Activated naive CD4-positive, alpha-beta T cell treated with anti-CD3 and anti-CD28 coated beads for 36 hours (primary cell): ENCODE results near the gene DUSP1. TPM values are rescaled to one million over a fixed set of nuclear protein-coding genes. Genes with fewer than 3 reads are reported as not detected.
"Not testable (repeated sequence)": the region's sequence is repeated elsewhere in the genome, so short reads cannot be mapped to it uniquely, and the experiment has no call there.

ENCODE experiments used
- CTCF ChIA-PET: fragments of 350-600 bp; sonication (Branson Sonifier 250); formaldehyde crosslinking; loops from one replicate; lab custom pipeline; 2021; ENCODE audit warnings: antibody characterized with exemption; lab: Charles Lee
- DNase-seq: peaks from one replicate; pipeline ENCODE4 v3.0.0-alpha.2; 2020
- H3K27ac Mint-ChIP-seq: one replicate; pipeline ENCODE4 v1.8.0; 2021; ENCODE audit warnings: mild to moderate bottlenecking, mixed read lengths
- H3K27me3 Mint-ChIP-seq: one replicate; pipeline ENCODE4 v1.8.0; 2021; ENCODE audit warnings: low read depth, mixed read lengths
- H3K36me3 Mint-ChIP-seq: one replicate; pipeline ENCODE4 v1.8.0; 2021; ENCODE audit warnings: low read depth, mixed read lengths
- H3K4me1 Mint-ChIP-seq: one replicate; pipeline ENCODE4 v1.8.0; 2021; ENCODE audit warnings: low read depth, mixed read lengths
- H3K4me3 Mint-ChIP-seq: one replicate; pipeline ENCODE4 v1.8.0; 2021; ENCODE audit warnings: mild to moderate bottlenecking, moderate library complexity, mixed read lengths
- H3K9me3 Mint-ChIP-seq: one replicate; pipeline ENCODE4 v1.8.0; 2021; ENCODE audit warnings: mixed read lengths
- intact Hi-C: fragments of 100-400 bp; cut with micrococcal nuclease; formaldehyde crosslinking; loops from one replicate; pipeline ENCODE4 v1.15.1; 2023
- total RNA-seq, 2 experiments: library from RNA; stranded (reverse); gene quantifications; one replicate each; pipeline ENCODE4 v1.2.3, GENCODE V29; 2021

Gene DUSP1
- total RNA-seq, 2 experiments from 2014 or later, result 7.0 to 7.3 TPM

DNA sequence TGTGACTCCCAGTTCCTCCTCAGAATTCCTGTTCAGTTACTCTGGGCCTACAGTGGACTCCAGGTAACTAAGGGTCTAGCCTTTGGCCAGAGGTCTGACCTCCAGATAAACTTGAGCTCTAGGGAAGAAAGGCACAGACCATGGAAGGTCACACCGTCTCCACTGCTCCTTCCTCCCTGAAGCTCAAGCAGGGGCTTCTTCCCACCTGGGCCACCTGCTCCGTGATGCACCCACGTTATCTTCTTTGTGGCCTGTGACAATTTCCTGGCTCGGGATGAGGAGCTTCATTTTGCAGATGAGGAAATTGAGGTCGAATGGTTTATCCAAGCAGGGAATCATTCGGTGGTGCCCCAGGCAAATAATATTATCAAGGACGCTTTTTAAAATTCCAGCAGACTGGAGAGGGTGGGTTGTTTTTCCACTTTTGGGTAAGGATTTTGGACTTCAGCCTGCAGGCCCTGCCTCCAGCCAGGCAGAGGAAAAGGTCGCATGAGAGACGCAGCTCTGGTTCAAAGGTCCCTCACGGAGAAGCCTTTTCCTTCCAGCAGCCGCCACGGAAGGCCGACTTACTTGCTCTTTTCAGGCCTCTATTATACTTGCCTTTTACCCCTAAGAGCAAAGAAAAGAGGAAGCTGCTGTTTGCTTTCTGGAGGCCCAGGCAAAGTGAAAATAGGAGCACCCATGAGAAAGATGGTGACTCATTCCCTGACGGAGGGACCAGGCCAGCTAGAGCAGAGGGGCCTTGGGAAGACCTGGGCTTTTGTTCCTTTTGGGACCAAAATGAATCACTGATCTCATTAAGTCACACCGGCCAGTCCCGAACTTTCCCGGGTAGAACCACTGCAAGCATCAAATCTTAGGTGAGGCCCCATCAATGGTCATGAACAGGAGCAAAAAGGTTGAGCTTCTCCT, 22.8 kb upstream of the DUSP1 start:
- CTCF ChIA-PET, result no interaction called here

DNA sequence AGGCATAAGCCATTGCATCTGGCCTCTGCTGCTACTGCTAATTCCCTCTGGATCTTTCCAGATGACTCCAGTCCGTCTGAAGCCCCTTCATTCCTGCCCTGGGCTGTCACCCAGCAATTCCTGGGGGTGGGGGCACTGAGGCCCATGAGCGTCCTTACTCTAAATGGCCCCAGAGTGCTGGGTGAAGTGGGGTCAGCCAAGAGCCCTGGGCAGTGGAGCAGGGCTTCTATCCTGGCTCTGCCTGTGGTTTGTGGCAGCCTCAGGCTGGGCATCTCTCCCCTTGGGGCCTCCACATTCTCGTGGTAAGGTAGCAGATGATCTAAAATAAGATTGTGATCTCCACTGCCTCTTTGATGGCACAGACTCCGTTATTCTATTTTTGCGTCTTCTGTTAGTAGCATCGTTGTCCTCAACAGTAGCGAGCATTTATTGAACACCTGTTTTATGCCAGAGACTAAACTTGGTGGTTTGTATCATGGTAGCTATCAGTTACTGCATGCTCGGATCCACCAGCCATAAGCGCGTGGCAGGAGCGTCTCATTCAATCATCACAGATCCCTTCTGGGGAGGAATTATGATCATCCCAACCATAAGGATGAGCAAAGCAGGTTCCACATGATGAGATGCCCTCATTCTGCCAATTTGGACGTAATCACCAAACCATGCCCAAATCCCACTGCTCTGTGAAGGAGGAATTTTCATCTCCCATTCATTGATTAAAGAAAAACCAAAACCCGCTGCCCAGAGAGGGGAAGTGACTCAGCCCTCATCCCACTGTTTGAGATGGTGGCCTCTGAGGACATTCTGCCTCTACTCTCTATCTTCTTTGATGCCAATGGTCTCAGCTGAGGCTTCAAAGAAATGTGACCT, 21.9 kb upstream of the DUSP1 start:
- Mint-ChIP-seq H3K27ac (no peak overlapping the region), H3K4me3 (no peak overlapping the region), H3K9me3 (no peaks in the 10 kb centered on the region), H3K27me3 (no peaks in the 10 kb centered on the region), H3K4me1 (peaks cover 6% of the 10 kb centered on the region), H3K36me3 (no peaks in the 10 kb centered on the region)
- DNase-seq, result no peak
- CTCF ChIA-PET, result no interaction called here
- intact Hi-C loops, result no loop called here

More for the DNA sequence above, 22.8 kb upstream of the DUSP1 start:
- H3K4me1 Mint-ChIP-seq, result peaks cover 10% of the 10 kb centered on the region
- H3K27ac Mint-ChIP-seq, result no peak overlapping the region
- no peaks in the 10 kb centered on the region for H3K9me3 Mint-ChIP-seq
- intact Hi-C loops, result no loop called here
- H3K27me3 Mint-ChIP-seq, result no peaks in the 10 kb centered on the region
- H3K4me3 Mint-ChIP-seq, result no peak overlapping the region
- H3K36me3 Mint-ChIP-seq, result no peaks in the 10 kb centered on the region
- no peak for DNase-seq

DNA sequence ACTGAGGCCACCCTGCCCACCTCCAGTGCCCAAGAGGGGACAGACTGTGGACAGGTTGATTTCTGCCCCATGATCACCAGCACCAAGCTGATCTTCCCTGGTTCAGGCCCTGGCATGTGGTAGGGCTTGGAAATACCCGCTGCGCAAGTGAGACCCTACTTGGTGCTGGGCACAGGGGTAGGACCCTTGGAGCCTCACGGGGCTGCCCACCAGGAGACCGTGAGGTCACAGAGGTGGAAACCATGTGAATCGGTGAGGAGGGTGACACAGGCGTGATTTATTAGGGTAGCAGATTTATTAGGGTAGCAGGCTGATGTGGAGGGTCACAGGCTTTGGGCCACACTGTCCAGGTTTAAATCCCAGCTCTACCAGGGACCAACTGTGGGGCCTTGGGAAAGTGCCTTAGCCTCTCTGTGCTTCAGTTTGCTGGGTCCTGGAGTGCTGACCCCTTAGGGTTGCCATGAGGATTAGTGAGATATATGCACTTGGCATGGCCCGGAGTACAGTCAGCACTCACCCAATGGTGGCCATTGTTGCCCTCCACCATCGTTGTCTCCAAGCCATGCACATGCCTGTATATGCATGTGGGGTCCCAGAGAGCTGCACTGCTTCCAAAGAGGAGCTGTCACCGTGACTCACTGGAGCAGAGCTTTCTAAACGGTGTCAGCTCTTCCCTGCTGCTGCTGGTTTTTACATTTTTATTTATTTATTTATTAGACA, 20.9 kb upstream of the DUSP1 start:
- intact Hi-C loops, result no loop called here
- Mint-ChIP-seq H3K27me3 (no peaks in the 10 kb centered on the region), H3K27ac (no peak overlapping the region), H3K36me3 (no peaks in the 10 kb centered on the region), H3K9me3 (no peaks in the 10 kb centered on the region), H3K4me1 (peaks cover 3% of the 10 kb centered on the region), H3K4me3 (no peak overlapping the region)
- DNase-seq, result no peak
- CTCF ChIA-PET, result no interaction called here

DNA sequence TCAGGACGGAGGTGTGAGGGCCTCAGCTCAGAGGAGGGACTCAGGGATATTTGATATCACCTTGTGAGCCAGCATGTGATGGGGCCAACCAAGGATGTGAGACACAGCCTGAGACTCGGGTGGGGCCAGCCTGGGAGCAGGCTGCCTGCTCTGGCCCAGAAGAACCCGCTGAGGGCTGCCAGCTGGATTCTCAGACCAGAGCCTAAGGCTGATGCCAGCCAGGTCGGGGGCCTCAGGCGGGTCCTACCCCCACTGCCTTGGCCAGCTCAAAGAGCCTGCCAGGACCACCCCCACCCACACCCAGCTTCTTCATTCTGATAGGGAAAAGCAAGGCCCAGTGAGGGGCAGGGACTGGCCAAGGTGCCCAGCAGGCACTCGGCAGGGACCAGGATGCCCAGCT, 20.3 kb upstream of the DUSP1 start:
- H3K27ac Mint-ChIP-seq, result no peak overlapping the region
- DNase-seq, result no peak
- H3K4me1 Mint-ChIP-seq, result peaks cover 3% of the 10 kb centered on the region
- CTCF ChIA-PET, result interaction anchor here (0.6 kb wide), 1 partner anchor 271 kb away, joined by 4 read pairs; no protein-coding TSS in a partner anchor
- no peaks in the 10 kb centered on the region for H3K27me3 Mint-ChIP-seq
- H3K9me3 Mint-ChIP-seq, result no peaks in the 10 kb centered on the region
- no peak overlapping the region for H3K4me3 Mint-ChIP-seq
- no peaks in the 10 kb centered on the region for H3K36me3 Mint-ChIP-seq
- intact Hi-C loops, result no loop called here

DNA sequence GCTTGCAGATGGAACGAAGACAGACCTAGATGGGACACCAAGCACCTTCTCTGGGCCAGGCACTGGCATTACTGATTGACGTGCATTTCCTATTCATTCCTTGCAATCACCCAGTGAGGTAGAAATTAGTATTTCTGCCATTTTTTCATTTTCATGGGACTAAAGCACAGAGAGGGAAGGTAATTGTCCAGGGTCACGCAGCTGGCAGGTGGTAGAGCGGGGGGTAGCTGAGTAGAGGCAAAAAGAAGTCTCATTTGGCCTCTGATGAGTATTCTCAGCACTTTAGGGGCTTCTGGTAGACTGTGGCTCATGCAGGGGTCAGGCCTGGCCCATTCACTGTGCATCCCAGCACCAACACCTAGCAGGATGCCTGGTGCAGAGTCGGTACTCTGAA, 19.5 kb upstream of the DUSP1 start:
- CTCF ChIA-PET, result interaction anchor here (0.6 kb wide), 1 partner anchor 272 kb away, joined by 4 read pairs; no protein-coding TSS in a partner anchor
- H3K9me3 Mint-ChIP-seq, result no peaks in the 10 kb centered on the region
- no peaks in the 10 kb centered on the region for H3K27me3 Mint-ChIP-seq
- no peak for DNase-seq
- intact Hi-C loops, result no loop called here
- H3K36me3 Mint-ChIP-seq, result no peaks in the 10 kb centered on the region
- no peak overlapping the region for H3K4me3 Mint-ChIP-seq
- no peak overlapping the region for H3K27ac Mint-ChIP-seq
- peaks cover 3% of the 10 kb centered on the region for H3K4me1 Mint-ChIP-seq

DNA sequence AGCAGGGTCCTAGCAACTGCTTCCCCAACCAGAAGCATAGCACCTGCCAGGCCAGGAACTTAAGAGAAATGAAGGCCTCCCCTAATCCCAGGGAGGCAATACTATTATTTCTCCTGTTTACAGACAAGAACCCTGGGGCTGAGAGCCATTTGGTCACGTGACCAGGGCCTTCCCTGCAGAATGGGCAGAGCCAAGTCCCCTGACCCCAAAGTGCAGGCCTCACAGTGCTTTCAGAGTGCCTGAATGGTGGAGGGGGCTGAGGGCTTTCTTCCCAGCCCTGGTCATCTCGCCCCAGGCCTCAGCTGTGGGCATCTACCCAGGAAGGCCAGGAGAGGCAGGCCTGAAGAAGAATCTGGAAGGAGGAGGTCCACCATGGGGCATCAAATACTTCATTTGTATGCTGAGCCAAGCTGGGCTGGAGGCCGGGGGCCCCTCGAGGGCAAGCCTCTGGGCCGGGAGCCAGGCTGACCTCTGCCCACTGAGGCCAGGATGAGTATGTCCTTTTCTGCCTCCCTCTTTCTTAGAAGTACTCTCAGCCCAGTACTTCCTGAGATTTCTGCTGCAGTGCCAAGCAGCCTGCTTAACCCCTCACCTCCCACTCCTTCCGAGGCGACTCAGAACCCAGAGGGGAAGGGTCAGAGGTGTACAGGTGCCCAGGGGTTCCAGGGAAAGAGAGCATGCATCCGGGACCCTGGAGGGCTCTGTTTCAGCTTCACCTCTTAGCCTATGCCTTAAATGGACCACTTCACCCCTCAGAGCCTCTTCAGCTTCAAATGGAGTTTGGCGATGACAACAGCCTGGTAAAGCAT, 18.9 kb upstream of the DUSP1 start:
- no peaks in the 10 kb centered on the region for H3K27me3 Mint-ChIP-seq
- CTCF ChIA-PET, result no interaction called here
- intact Hi-C loops, result no loop called here
- H3K36me3 Mint-ChIP-seq, result no peaks in the 10 kb centered on the region
- H3K4me1 Mint-ChIP-seq, result peaks cover 3% of the 10 kb centered on the region
- no peak for DNase-seq
- H3K4me3 Mint-ChIP-seq, result no peak overlapping the region
- no peak overlapping the region for H3K27ac Mint-ChIP-seq
- no peaks in the 10 kb centered on the region for H3K9me3 Mint-ChIP-seq

DNA sequence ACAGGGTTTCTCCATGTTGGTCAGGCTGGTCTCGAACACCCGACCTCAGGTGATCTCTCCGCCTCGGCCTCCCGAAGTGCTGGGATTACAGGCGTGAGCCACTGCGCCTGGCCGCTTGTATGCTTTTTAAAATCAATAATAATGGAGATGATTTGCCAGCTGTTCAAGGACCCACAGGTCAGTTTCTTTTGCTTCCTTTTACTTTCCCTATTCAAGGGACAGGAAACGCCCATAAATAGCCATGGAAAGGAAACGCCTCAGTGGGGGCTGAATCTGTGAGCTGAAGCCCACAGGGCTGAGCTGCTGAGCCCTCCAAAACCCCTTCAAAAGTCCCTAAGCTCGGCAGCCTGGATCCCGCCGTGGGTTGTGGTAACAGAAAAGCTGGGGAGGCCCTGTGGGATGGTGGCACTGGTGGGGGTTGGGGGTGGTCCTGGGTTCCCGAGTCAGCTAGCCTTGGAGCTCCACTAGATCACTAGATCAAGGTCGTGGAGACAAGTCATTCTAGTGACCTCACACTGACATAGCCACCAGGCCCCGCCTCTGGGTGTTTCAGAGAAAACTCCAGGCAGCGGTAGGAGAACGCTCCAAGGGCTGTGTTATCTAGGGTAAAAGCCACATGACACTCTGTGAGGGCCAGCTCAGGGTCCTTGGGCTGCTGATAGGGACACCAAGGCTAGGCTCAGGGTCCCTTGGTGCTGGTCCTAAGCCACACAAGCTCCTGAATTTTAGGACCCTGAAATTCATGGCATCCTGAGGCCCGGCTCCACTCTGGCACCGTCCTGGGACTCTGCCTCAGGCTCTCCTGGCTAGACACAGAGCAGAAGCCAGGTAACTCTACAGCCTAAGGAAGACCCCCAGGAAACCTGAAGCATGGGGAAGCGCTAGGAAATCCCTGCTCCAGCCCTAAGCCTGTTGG, 18.0 kb upstream of the DUSP1 start:
- no peaks in the 10 kb centered on the region for H3K36me3 Mint-ChIP-seq
- no peaks in the 10 kb centered on the region for H3K9me3 Mint-ChIP-seq
- H3K27me3 Mint-ChIP-seq, result no peaks in the 10 kb centered on the region
- no peak overlapping the region for H3K27ac Mint-ChIP-seq
- CTCF ChIA-PET, result interaction anchor here (0.6 to 1.1 kb wide), 3 partner anchors 11 to 215 kb away, joined by 3 read pairs; no protein-coding TSS in a partner anchor
- H3K4me3 Mint-ChIP-seq, result no peak overlapping the region
- H3K4me1 Mint-ChIP-seq, result peaks cover 3% of the 10 kb centered on the region
- intact Hi-C loops, result no loop called here
- no peak for DNase-seq

DNA sequence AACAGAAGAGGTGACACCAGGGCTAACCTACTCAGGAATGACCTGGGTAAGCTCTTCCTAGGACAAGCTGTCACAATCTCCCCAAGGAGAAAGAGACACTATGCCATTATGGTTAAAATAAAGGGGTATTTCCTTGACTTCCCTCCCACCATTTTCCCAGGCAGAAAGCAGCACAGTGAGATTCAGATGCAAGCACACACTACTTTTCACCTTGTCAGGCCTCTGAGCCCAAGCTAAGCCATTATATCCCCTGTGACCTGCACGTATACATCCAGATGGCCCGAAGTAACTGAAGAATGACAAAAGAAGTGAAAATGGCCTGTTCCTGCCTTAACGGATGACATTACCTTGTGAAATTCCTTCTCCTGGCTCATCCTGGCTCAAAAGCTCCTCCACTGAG, 16.5 kb upstream of the DUSP1 start:
- DNase-seq, H3K4me1 Mint-ChIP-seq, intact Hi-C loops, H3K27ac Mint-ChIP-seq, H3K27me3 Mint-ChIP-seq, H3K36me3 Mint-ChIP-seq, H3K4me3 Mint-ChIP-seq, H3K9me3 Mint-ChIP-seq: not testable (repeated sequence)
- CTCF ChIA-PET, result interaction anchor here (0.6 kb wide), 1 partner anchor 13 kb away, joined by 4 read pairs; no protein-coding TSS in a partner anchor

DNA sequence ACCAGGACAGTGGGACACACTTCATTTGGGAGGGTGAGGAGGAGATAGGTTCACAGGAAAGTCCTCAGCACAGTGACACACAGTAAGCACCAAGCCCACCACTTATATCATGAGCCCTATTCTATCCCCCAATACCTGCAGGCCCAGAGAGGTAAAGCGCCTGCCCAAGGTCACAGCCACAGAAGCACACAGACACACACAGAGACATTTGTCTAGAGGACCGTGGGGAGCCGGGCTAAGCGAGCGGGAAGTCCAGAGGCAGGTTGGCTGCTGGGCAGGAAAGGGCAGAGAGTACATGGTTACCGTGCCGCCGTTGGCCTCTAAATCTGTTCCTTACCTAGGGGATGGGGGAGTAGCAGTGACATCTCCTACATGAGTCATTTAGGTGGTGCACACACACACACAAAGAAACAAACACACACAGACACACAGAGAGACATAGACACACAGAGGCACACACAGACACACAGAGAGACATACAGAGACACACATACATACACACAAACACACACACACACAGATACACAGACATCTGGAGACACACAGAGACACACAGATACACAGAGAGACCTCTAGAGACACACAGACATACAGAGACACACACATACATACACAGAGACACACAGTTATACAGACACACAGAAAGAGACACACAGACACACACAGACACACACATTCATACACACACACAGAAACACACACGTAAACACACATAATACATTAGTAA, 15.9 kb upstream of the DUSP1 start:
- CTCF ChIA-PET, result interaction anchor here (0.6 kb wide), 1 partner anchor 14 kb away, joined by 4 read pairs; no protein-coding TSS in a partner anchor
- Mint-ChIP-seq H3K4me1 (peaks cover 10% of the 10 kb centered on the region), H3K9me3 (no peaks in the 10 kb centered on the region), H3K36me3 (no peaks in the 10 kb centered on the region), H3K27ac (no peak overlapping the region), H3K27me3 (no peaks in the 10 kb centered on the region), H3K4me3 (no peak overlapping the region)
- DNase-seq, result no peak
- intact Hi-C loops, result no loop called here

DNA sequence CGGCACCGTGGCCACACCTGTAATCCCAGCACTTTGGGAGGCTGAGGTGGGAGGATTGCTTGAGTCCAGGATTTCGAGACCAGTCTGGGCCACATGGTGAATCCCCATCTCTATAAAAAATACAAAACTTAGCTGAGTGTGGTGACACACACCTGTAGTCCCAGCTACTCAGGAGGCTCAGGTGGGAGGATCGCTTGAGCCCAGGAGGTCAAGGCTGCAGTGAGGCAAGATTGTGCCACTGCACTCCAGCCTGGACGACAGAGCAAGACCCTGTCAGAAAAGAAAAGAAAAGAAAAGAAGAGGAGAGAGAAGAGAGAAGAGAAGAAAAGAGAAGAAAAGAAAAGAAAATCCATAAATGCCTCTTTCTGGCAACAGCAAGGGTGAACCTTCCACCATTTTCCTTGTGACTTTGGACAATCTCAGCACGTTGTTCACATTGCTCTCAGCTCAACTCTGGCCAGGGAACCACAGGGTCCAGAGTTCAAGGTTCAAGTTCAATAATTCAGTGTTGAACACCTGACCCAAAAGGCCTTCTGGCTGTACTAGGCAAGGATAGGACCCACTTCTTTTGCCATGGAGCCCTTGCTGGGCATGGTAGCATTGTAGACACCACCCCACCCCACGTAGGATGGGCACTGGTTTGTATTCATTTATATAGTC, 14.6 kb upstream of the DUSP1 start:
- Mint-ChIP-seq H3K4me1 (peaks cover 12% of the 10 kb centered on the region), H3K4me3 (no peak overlapping the region), H3K36me3 (no peaks in the 10 kb centered on the region), H3K27me3 (no peaks in the 10 kb centered on the region), H3K9me3 (no peaks in the 10 kb centered on the region), H3K27ac (no peak overlapping the region)
- no peak for DNase-seq
- intact Hi-C loops, result no loop called here
- CTCF ChIA-PET, result no interaction called here
